HuH-7.5 (cell line): ENCODE results near the gene THY1.
"Not testable (repeated sequence)": the region's sequence is repeated elsewhere in the genome, so short reads cannot be mapped to it uniquely, and the experiment has no call there.

ENCODE experiments used
- DNase-seq: peaks from one replicate; pipeline ENCODE4 v3.0.0; 2011; ENCODE audit warnings: low spot score

THY1 gene

GRCh38 chr11:119445379-119445778, 22.4 kb upstream of the THY1 start:
- DNase-seq = no peak

- DNase-seq = no peak
Observed at GRCh38 chr11:119441898-119442243, 18.9 kb upstream of the THY1 start.

GRCh38 chr11:119438599-119438998, 15.6 kb upstream of the THY1 start:
- DNase-seq = no peak

- DNase-seq = not testable (repeated sequence)
Observed at GRCh38 chr11:119437521-119437920, 14.5 kb upstream of the THY1 start.

- no peak for DNase-seq
Observed at GRCh38 chr11:119436711-119437110, 13.7 kb upstream of the THY1 start.

GRCh38 chr11:119436093-119436492, 13.1 kb upstream of the THY1 start:
- no peak for DNase-seq

GRCh38 chr11:119434591-119435330, 11.8 kb upstream of the THY1 start:
- no peak for DNase-seq

GRCh38 chr11:119433358-119433725, 10.4 kb upstream of the THY1 start:
- no peak for DNase-seq

- no peak for DNase-seq
Observed at GRCh38 chr11:119432484-119433357, 9.7 kb upstream of the THY1 start.

- DNase-seq = no peak
Observed at GRCh38 chr11:119431523-119431922, 8.6 kb upstream of the THY1 start.

- DNase-seq = no peak
Observed at GRCh38 chr11:119427279-119427678, 4.3 kb upstream of the THY1 start.

- no peak for DNase-seq
Observed at GRCh38 chr11:119426142-119426541, 3.2 kb upstream of the THY1 start.

- no peak for DNase-seq
Observed at GRCh38 chr11:119424775-119425174, 1.8 kb upstream of the THY1 start.

- no peak for DNase-seq
Observed at GRCh38 chr11:119424276-119424675, 1.3 kb upstream of the THY1 start.

- DNase-seq = no peak
Observed at GRCh38 chr11:119423509-119424254, 710 bp upstream of the THY1 start.

GRCh38 chr11:119421941-119422808, 797 bp downstream of the THY1 start:
- no peak for DNase-seq

GRCh38 chr11:119421351-119421750, 1.6 kb downstream of the THY1 start:
- no peak for DNase-seq

- DNase-seq = no peak
Observed at GRCh38 chr11:119420631-119421030, 2.3 kb downstream of the THY1 start.

- no peak for DNase-seq
Observed at GRCh38 chr11:119419834-119420492, 3.0 kb downstream of the THY1 start.

- DNase-seq = no peak
Observed at GRCh38 chr11:119419246-119419645, 3.7 kb downstream of the THY1 start.

- no peak for DNase-seq
Observed at GRCh38 chr11:119418759-119419158, 4.2 kb downstream of the THY1 start.
